Measurements from ENCODE around the gene PTPN7. TPM values are rescaled to one million over a fixed set of nuclear protein-coding genes. Genes with fewer than 3 reads are reported as not detected.
"Not testable (repeated sequence)": the region's sequence is repeated elsewhere in the genome, so short reads cannot be mapped to it uniquely, and the experiment has no call there.

Gene PTPN7
- total RNA-seq, 1 experiment from 2014 or later: not detected

- no peak for DNase-seq (ENCODE audit: low read depth)
- in situ Hi-C loops (cut with HindIII; ENCODE audit: low pct_unique_long_range_greater_than_20kb, low sequenced_read_pairs): no loop called here
Observed at GRCh38 chr1:202172015-202172355, 11.6 kb upstream of the PTPN7 start.

- in situ Hi-C loops (cut with HindIII; ENCODE audit: low pct_unique_long_range_greater_than_20kb, low sequenced_read_pairs): no loop called here
Observed at GRCh38 chr1:202171292-202172014, 11.1 kb upstream of the PTPN7 start.

GRCh38 chr1:202170726-202171125 is 10.3 kb upstream of the PTPN7 start:
- DNase-seq (ENCODE audit: low read depth): no peak
- in situ Hi-C loops (cut with HindIII; ENCODE audit: low pct_unique_long_range_greater_than_20kb, low sequenced_read_pairs): no loop called here

More at GRCh38 chr1:202171292-202172014, 11.1 kb upstream of the PTPN7 start:
- no peak for DNase-seq (ENCODE audit: low read depth)

GRCh38 chr1:202168861-202169260 is 8.5 kb upstream of the PTPN7 start:
- in situ Hi-C loops (cut with HindIII; ENCODE audit: low pct_unique_long_range_greater_than_20kb, low sequenced_read_pairs): no loop called here

GRCh38 chr1:202167708-202168415 is 7.5 kb upstream of the PTPN7 start:
- in situ Hi-C loops (cut with HindIII; ENCODE audit: low pct_unique_long_range_greater_than_20kb, low sequenced_read_pairs): no loop called here
- DNase-seq (ENCODE audit: low read depth): no peak

More at GRCh38 chr1:202168861-202169260, 8.5 kb upstream of the PTPN7 start:
- DNase-seq (ENCODE audit: low read depth): no peak

- DNase-seq (ENCODE audit: low read depth); in situ Hi-C loops (cut with HindIII; ENCODE audit: low pct_unique_long_range_greater_than_20kb, low sequenced_read_pairs): not testable (repeated sequence)
Observed at GRCh38 chr1:202167054-202167453, 6.7 kb upstream of the PTPN7 start.

- DNase-seq (ENCODE audit: low read depth): no peak
- in situ Hi-C loops (cut with HindIII; ENCODE audit: low pct_unique_long_range_greater_than_20kb, low sequenced_read_pairs): no loop called here
Observed at GRCh38 chr1:202165942-202166843, 5.8 kb upstream of the PTPN7 start.

- in situ Hi-C loops (cut with HindIII; ENCODE audit: low pct_unique_long_range_greater_than_20kb, low sequenced_read_pairs): no loop called here
- DNase-seq (ENCODE audit: low read depth): no peak
Observed at GRCh38 chr1:202165267-202165941, 5.0 kb upstream of the PTPN7 start.

GRCh38 chr1:202164271-202165037 is 4.1 kb upstream of the PTPN7 start:
- in situ Hi-C loops (cut with HindIII; ENCODE audit: low pct_unique_long_range_greater_than_20kb, low sequenced_read_pairs): no loop called here
- DNase-seq (ENCODE audit: low read depth): no peak

- in situ Hi-C loops (cut with HindIII; ENCODE audit: low pct_unique_long_range_greater_than_20kb, low sequenced_read_pairs): no loop called here
- no peak for DNase-seq (ENCODE audit: low read depth)
Observed at GRCh38 chr1:202163281-202164270, 3.2 kb upstream of the PTPN7 start.

GRCh38 chr1:202162418-202163280 is 2.2 kb upstream of the PTPN7 start:
- no peak for DNase-seq (ENCODE audit: low read depth)
- in situ Hi-C loops (cut with HindIII; ENCODE audit: low pct_unique_long_range_greater_than_20kb, low sequenced_read_pairs): no loop called here

GRCh38 chr1:202162047-202162417 is 1.6 kb upstream of the PTPN7 start:
- no peak for DNase-seq (ENCODE audit: low read depth)
- in situ Hi-C loops (cut with HindIII; ENCODE audit: low pct_unique_long_range_greater_than_20kb, low sequenced_read_pairs): no loop called here

- no peak for DNase-seq (ENCODE audit: low read depth)
- in situ Hi-C loops (cut with HindIII; ENCODE audit: low pct_unique_long_range_greater_than_20kb, low sequenced_read_pairs): no loop called here
Observed at GRCh38 chr1:202161151-202162046, 997 bp upstream of the PTPN7 start.

- in situ Hi-C loops (cut with HindIII; ENCODE audit: low pct_unique_long_range_greater_than_20kb, low sequenced_read_pairs): no loop called here
- no peak for DNase-seq (ENCODE audit: low read depth)
Observed at GRCh38 chr1:202159534-202160371, 649 bp downstream of the PTPN7 start.
